Raji (cell line): ENCODE data around the gene DBP.

Experiments
- POLR2A ChIP-seq: IDR thresholded peaks from 2 replicates; pipeline ENCODE4 v1.6.1; 2011; ENCODE audit warnings: low read depth, low read length, control low read depth; ENCODE audit not compliant: insufficient read depth

The DBP gene

GRCh38 chr19:48624791-48625723 lies 12.1 kb downstream of the DBP start:
- no peak for TF ChIP-seq POLR2A

- TF ChIP-seq POLR2A: peak; percentile 43; the same call in 1 of the 2 replicates
Measured at GRCh38 chr19:48624067-48624594, 13.0 kb downstream of the DBP start.

GRCh38 chr19:48623556-48624066 lies 13.6 kb downstream of the DBP start:
- no peak for TF ChIP-seq POLR2A

GRCh38 chr19:48619692-48620585 lies 17.2 kb downstream of the DBP start:
- TF ChIP-seq POLR2A: peak; percentile 6; the same call in 1 of the 2 replicates

GRCh38 chr19:48618916-48619691 lies 18.1 kb downstream of the DBP start, which contains the start of the genes RPL18 and SPHK2:
Gene RPL18, minus strand, starts transcription at chr19:48619178. Its CDS starts 35 bp downstream, at chr19:48619143.
Gene SPHK2, plus strand, starts transcription at chr19:48619506. Its CDS starts 1,009 bp downstream, at chr19:48620515.
- TF ChIP-seq POLR2A: peak; percentile 83

GRCh38 chr19:48618278-48618915 lies 18.8 kb downstream of the DBP start:
- no peak for TF ChIP-seq POLR2A

GRCh38 chr19:48617146-48617937 lies 19.8 kb downstream of the DBP start:
- no peak for TF ChIP-seq POLR2A

- TF ChIP-seq POLR2A: no peak
Measured at GRCh38 chr19:48616491-48617056, 20.6 kb downstream of the DBP start.

GRCh38 chr19:48616041-48616436 lies 21.1 kb downstream of the DBP start:
- TF ChIP-seq POLR2A: no peak

GRCh38 chr19:48615231-48616040 lies 21.7 kb downstream of the DBP start:
- no peak for TF ChIP-seq POLR2A

GRCh38 chr19:48614436-48615230 lies 22.5 kb downstream of the DBP start, which contains the start of gene FAM83E:
Gene FAM83E, minus strand, starts transcription at chr19:48615076. Its CDS starts 1,704 bp downstream, at chr19:48613372.
- no peak; the same call in 1 of the 2 replicates for TF ChIP-seq POLR2A
